Pons (tissue), 1 donor: ENCODE measurements around the gene SMARCA1.

ENCODE experiments used
- DNase-seq: peaks from one replicate; pipeline ENCODE4 v3.0.0-alpha.2; 2016; ENCODE audit warnings: low spot score

Gene SMARCA1

GRCh38 chrX:129461801-129462456, 61.4 kb downstream of the SMARCA1 start:
- peak; percentile 52 for DNase-seq

GRCh38 chrX:129452523-129452922, 70.8 kb downstream of the SMARCA1 start:
- DNase-seq: no peak

- no peak for DNase-seq
These were observed 73.2 kb downstream of the SMARCA1 start for GRCh38 chrX:129450123-129450522.

GRCh38 chrX:129449148-129449547, 74.1 kb downstream of the SMARCA1 start:
- DNase-seq: no peak

GRCh38 chrX:129445436-129445835, 77.9 kb downstream of the SMARCA1 start:
- DNase-seq: peak; percentile 55

- no peak for DNase-seq
These were observed 89.3 kb downstream of the SMARCA1 start for GRCh38 chrX:129433945-129434344.

GRCh38 chrX:129433461-129433860, 89.8 kb downstream of the SMARCA1 start:
- DNase-seq: no peak

- DNase-seq: no peak
These were observed 96.0 kb downstream of the SMARCA1 start for GRCh38 chrX:129427267-129427666.

GRCh38 chrX:129423191-129423590, 100.1 kb downstream of the SMARCA1 start:
- no peak for DNase-seq

- no peak for DNase-seq
These were observed 118.7 kb downstream of the SMARCA1 start for GRCh38 chrX:129404670-129405008.

GRCh38 chrX:129403974-129404669, 119.2 kb downstream of the SMARCA1 start:
- no peak for DNase-seq
